Osteoblast (primary cell): ENCODE data around the gene RFX1. TPM values are rescaled to one million over a fixed set of nuclear protein-coding genes. Genes with fewer than 3 reads are reported as not detected.
"Not testable (repeated sequence)": the region's sequence is repeated elsewhere in the genome, so short reads cannot be mapped to it uniquely, and the experiment has no call there.

ENCODE experiments used
- DNase-seq: peaks from one replicate; pipeline ENCODE4 v3.0.0; 2011; ENCODE audit warnings: low spot score, mixed read lengths; ENCODE audit not compliant: insufficient read length; ENCODE audit errors: missing footprints
- H2AFZ ChIP-seq: 2 replicates; pipeline ENCODE4 v1.6.0; 2011; ENCODE audit warnings: mild to moderate bottlenecking, low read length
- H3K27ac ChIP-seq: 2 replicates; pipeline ENCODE4 v1.5.1; 2011; ENCODE audit warnings: mild to moderate bottlenecking, low read depth, low read length, moderate library complexity
- H3K27me3 ChIP-seq: 2 replicates; pipeline ENCODE4 v1.6.0; 2012; ENCODE audit warnings: mild to moderate bottlenecking, control low read depth, inconsistent platforms, low read length, moderate library complexity; ENCODE audit not compliant: insufficient read depth
- H3K36me3 ChIP-seq: 2 replicates; pipeline ENCODE4 v1.5.1; 2011; ENCODE audit warnings: mild to moderate bottlenecking, low read length, control low read depth, moderate library complexity; ENCODE audit not compliant: insufficient read depth
- H3K4me1 ChIP-seq: 2 replicates; pipeline ENCODE4 v1.5.1; 2011; ENCODE audit warnings: mild to moderate bottlenecking, low read length, control low read depth, moderate library complexity; ENCODE audit not compliant: insufficient read depth
- H3K4me2 ChIP-seq: 2 replicates; pipeline ENCODE4 v1.6.0; 2011; ENCODE audit warnings: mild to moderate bottlenecking, low read length; ENCODE audit not compliant: insufficient read depth
- H3K4me3 ChIP-seq: fragments of 200-600 bp; sonication (generic); 3 replicates; pipeline ENCODE4 v1.5.1; 2012; ENCODE audit warnings: mild to moderate bottlenecking, low read length, inconsistent platforms; ENCODE audit not compliant: insufficient read depth
- H3K79me2 ChIP-seq: 2 replicates; pipeline ENCODE4 v1.6.0; 2012; ENCODE audit warnings: mild to moderate bottlenecking, low read length, control low read depth, inconsistent platforms; ENCODE audit not compliant: insufficient read depth
- H3K9me3 ChIP-seq: 2 replicates; pipeline ENCODE4 v1.5.1; 2011; ENCODE audit warnings: low read depth, low read length, control low read depth
- H4K20me1 ChIP-seq: 2 replicates; pipeline ENCODE4 v1.6.0; 2012; ENCODE audit warnings: mild to moderate bottlenecking, low read length, control low read depth; ENCODE audit not compliant: insufficient read depth
- CTCF ChIP-seq: IDR thresholded peaks from 2 replicates; pipeline ENCODE4 v1.5.1; 2011; ENCODE audit warnings: mild to moderate bottlenecking, low read depth, low read length, moderate library complexity; ENCODE audit errors: extremely low read depth
- total RNA-seq: library from RNA; depleted of rRNA; stranded (reverse); fragments of >200 nt; gene quantifications from 2 replicates; pipeline ENCODE4 v1.2.3, GENCODE V29; 2012

RFX1 gene
- total RNA-seq, 1 donor, result 2.5 TPM

- Histone ChIP-seq H3K4me2 (no peak overlapping the region), H3K27ac (no peak overlapping the region), H3K4me3 (no peak overlapping the region), H4K20me1 (no peaks in the 10 kb centered on the region), H3K36me3 (peaks cover 12% of the 10 kb centered on the region), H3K4me1 (no peaks in the 10 kb centered on the region), H3K27me3 (no peaks in the 10 kb centered on the region), H3K9me3 (no peaks in the 10 kb centered on the region), H3K79me2 (no peaks in the 10 kb centered on the region), H2AFZ (no peak overlapping the region)
- no peak for TF ChIP-seq CTCF
- no peak for DNase-seq
These were observed 28.3 kb downstream of the RFX1 start for GRCh38 chr19:13977803-13978202.

DNA sequence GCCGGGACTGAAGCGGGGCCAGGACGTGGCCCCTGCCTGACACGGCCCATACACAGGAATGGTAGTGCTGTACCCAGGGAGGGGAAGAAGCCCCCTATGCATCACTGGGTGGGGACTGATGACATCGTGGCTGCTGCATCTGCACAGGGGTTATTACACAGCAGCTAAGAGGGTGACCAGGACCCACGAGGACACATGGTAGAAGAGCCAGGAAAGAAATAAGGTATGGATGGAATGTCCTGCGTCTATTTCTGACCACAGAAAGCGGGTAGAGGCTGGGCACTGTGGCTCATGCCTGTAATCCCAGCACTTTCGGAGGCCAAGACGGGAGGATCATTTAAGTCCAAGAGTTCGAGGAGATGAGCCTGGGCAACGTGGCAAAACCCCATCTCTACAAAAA is 29.7 kb downstream of the RFX1 start:
- Histone ChIP-seq H3K4me1 (no peaks in the 10 kb centered on the region), H2AFZ (no peak overlapping the region)
- no peak for TF ChIP-seq CTCF

GRCh38 chr19:13975870-13976269 is 30.2 kb downstream of the RFX1 start:
- no peak overlapping the region for H3K4me2 ChIP-seq
- no peak for TF ChIP-seq CTCF
- DNase-seq, result no peak
- no peaks in the 10 kb centered on the region for H4K20me1 ChIP-seq
- no peaks in the 10 kb centered on the region for H3K79me2 ChIP-seq
- H3K36me3 ChIP-seq, result peaks cover 9% of the 10 kb centered on the region
- no peaks in the 10 kb centered on the region for H3K4me1 ChIP-seq
- H3K4me3 ChIP-seq, result no peak overlapping the region
- no peak overlapping the region for H3K27ac ChIP-seq
- no peaks in the 10 kb centered on the region for H3K9me3 ChIP-seq
- no peak overlapping the region for H2AFZ ChIP-seq
- H3K27me3 ChIP-seq, result no peaks in the 10 kb centered on the region

More for the DNA sequence above, 29.7 kb downstream of the RFX1 start:
- peaks cover 9% of the 10 kb centered on the region for H3K36me3 ChIP-seq
- no peak overlapping the region for H3K27ac ChIP-seq
- no peaks in the 10 kb centered on the region for H4K20me1 ChIP-seq
- H3K79me2 ChIP-seq, result no peaks in the 10 kb centered on the region
- no peak overlapping the region for H3K4me2 ChIP-seq
- H3K9me3 ChIP-seq, result no peaks in the 10 kb centered on the region
- DNase-seq, result no peak
- no peaks in the 10 kb centered on the region for H3K27me3 ChIP-seq
- no peak overlapping the region for H3K4me3 ChIP-seq

- Histone ChIP-seq H4K20me1 (no peaks in the 10 kb centered on the region), H3K4me1 (no peaks in the 10 kb centered on the region), H3K36me3 (peaks cover 21% of the 10 kb centered on the region), H3K4me3 (no peak overlapping the region), H3K27ac (no peak overlapping the region), H3K9me3 (no peaks in the 10 kb centered on the region), H2AFZ (no peak overlapping the region), H3K4me2 (no peak overlapping the region), H3K79me2 (no peaks in the 10 kb centered on the region), H3K27me3 (no peaks in the 10 kb centered on the region)
- DNase-seq, result no peak
- TF ChIP-seq CTCF, result no peak
These were observed 32.0 kb downstream of the RFX1 start for GRCh38 chr19:13974073-13974472.

GRCh38 chr19:13973479-13973878 is 32.6 kb downstream of the RFX1 start:
- not testable (repeated sequence) for H3K79me2 ChIP-seq, H2AFZ ChIP-seq, H3K27me3 ChIP-seq, H4K20me1 ChIP-seq, H3K4me3 ChIP-seq, H3K4me1 ChIP-seq, DNase-seq, H3K27ac ChIP-seq, H3K4me2 ChIP-seq, H3K9me3 ChIP-seq
- H3K36me3 ChIP-seq, result peaks cover 24% of the 10 kb centered on the region
